H1 (cell line): ENCODE data around the gene OR8A1. TPM values are rescaled to one million over a fixed set of nuclear protein-coding genes. Genes with fewer than 3 reads are reported as not detected.

Source experiments
- CTCF ChIA-PET: fragments of 300-600 bp; sonication (Branson Sonifier 250); formaldehyde crosslinking; loops from one replicate; lab custom pipeline; 2021; ENCODE audit not compliant: partially characterized antibody; lab: Charles Lee
- POLR2A ChIA-PET: fragments of 300-600 bp; sonication (Branson Sonifier 250); formaldehyde crosslinking; loops from one replicate; lab custom pipeline; 2021; ENCODE audit warnings: inconsistent platforms; ENCODE audit not compliant: partially characterized antibody; lab: Charles Lee
- DNase-seq, 2 experiments: peaks; one replicate each; pipeline versions ENCODE4 v3.0.0 to v3.0.0-alpha.2; 2010 to 2022; ENCODE audit warnings: low spot score in 2 of 2, low read depth in 1 of 2, mixed read lengths in 1 of 2
- FAIRE-seq: peaks from 2 replicates; lab custom pipeline; 2011; peaks lifted over from hg19 to GRCh38; lab: Jason Lieb, UNC
- H2AFZ ChIP-seq: 2 replicates; pipeline ENCODE4 v1.8.1; 2012; ENCODE audit warnings: low read length, inconsistent platforms
- H2AK5ac ChIP-seq: 2 replicates; pipeline ENCODE4 v1.6.1; 2013; ENCODE audit warnings: low read depth, low read length
- H2BK120ac ChIP-seq: replicated peaks from 2 replicates; pipeline ENCODE3; 2013; ENCODE audit warnings: low read depth, low read length, inconsistent platforms
- H2BK12ac ChIP-seq: 2 replicates; pipeline ENCODE4 v1.6.1; 2013; ENCODE audit warnings: low read depth, low read length
- H2BK15ac ChIP-seq: 2 replicates; pipeline ENCODE4 v1.6.1; 2013; ENCODE audit warnings: low read length
- H2BK20ac ChIP-seq: 2 replicates; pipeline ENCODE4 v1.6.1; 2013; ENCODE audit warnings: low read length
- H2BK5ac ChIP-seq: 2 replicates; pipeline ENCODE4 v1.6.1; 2013; ENCODE audit warnings: low read depth, low read length
- H3K14ac ChIP-seq: 2 replicates; pipeline ENCODE4 v1.6.1; 2013; ENCODE audit warnings: inconsistent platforms; ENCODE audit not compliant: insufficient read length
- H3K18ac ChIP-seq: 2 replicates; pipeline ENCODE4 v1.6.1; 2013; ENCODE audit warnings: low read length; ENCODE audit errors: extremely low read depth
- H3K23ac ChIP-seq: 2 replicates; pipeline ENCODE4 v1.6.1; 2013; ENCODE audit warnings: inconsistent platforms; ENCODE audit not compliant: insufficient read length
- H3K23me2 ChIP-seq: 2 replicates; pipeline ENCODE4 v1.6.1; 2013; ENCODE audit warnings: low read depth, low read length
- H3K27ac ChIP-seq: 2 replicates; pipeline ENCODE4 v1.6.1; 2011; ENCODE audit warnings: low read depth, low read length, inconsistent platforms
- H3K27me3 ChIP-seq, 4 experiments: replicated peaks in 1 of 4; 1 replicate in 1 of 4; 2 replicates in 3 of 4; pipeline versions ENCODE4 v1.6.1 to v1.8.1; 2011 to 2013; ENCODE audit warnings: low read length in 3 of 4, mild to moderate bottlenecking in 3 of 4, inconsistent platforms in 2 of 4, mixed read lengths in 2 of 4, moderate library complexity in 1 of 4; ENCODE audit not compliant: control insufficient read depth in 3 of 4, insufficient read depth in 3 of 4; ENCODE audit errors: extremely low read depth in 1 of 4
- H3K36me3 ChIP-seq, 4 experiments: 2 replicates each; pipeline versions ENCODE4 v1.6.1 to v1.8.1; 2011 to 2013; ENCODE audit warnings: mild to moderate bottlenecking in 4 of 4, low read length in 3 of 4, moderate library complexity in 2 of 4, control low read depth in 1 of 4, inconsistent platforms in 1 of 4; ENCODE audit not compliant: insufficient read depth in 4 of 4, control insufficient read depth in 2 of 4
- H3K4ac ChIP-seq: replicated peaks from 2 replicates; pipeline ENCODE3; 2013; ENCODE audit warnings: low read length, low read depth, mixed read lengths, inconsistent platforms; ENCODE audit not compliant: insufficient read length
- H3K4me1 ChIP-seq, 4 experiments: replicated peaks in 1 of 4; 1 replicate in 1 of 4; 2 replicates in 3 of 4; pipeline versions ENCODE4 v1.6.1 to v1.8.1; 2011 to 2013; ENCODE audit warnings: low read length in 3 of 4, inconsistent platforms in 2 of 4, mixed read lengths in 1 of 4; ENCODE audit not compliant: insufficient read depth in 4 of 4, control insufficient read depth in 3 of 4
- H3K4me2 ChIP-seq, 2 experiments: 2 replicates each; pipeline versions ENCODE4 v1.6.1 to v1.8.1; 2011 to 2013; ENCODE audit warnings: low read depth in 2 of 2, low read length in 2 of 2, control low read depth in 1 of 2, inconsistent platforms in 1 of 2, mild to moderate bottlenecking in 1 of 2; ENCODE audit not compliant: insufficient read depth in 1 of 2
- H3K4me3 ChIP-seq, 4 experiments: fragments of 200-600, 300-600 bp in 1 of 4; sonication (generic), shearing (Covaris generic), sonication (Bioruptor Twin) in 1 of 4; 2 replicates each; pipeline versions ENCODE4 v1.5.1 to v1.8.1; 2011 to 2016; ENCODE audit warnings: low read length in 4 of 4, low read depth in 3 of 4, control low read depth in 2 of 4, inconsistent platforms in 2 of 4, mild to moderate bottlenecking in 2 of 4, mixed read lengths in 1 of 4, moderate library complexity in 1 of 4; ENCODE audit not compliant: insufficient read depth in 2 of 4; ENCODE audit errors: extremely low read depth in 1 of 4
- H3K56ac ChIP-seq: replicated peaks from 2 replicates; pipeline ENCODE3; 2013; ENCODE audit warnings: low read depth, mild to moderate bottlenecking, mixed read lengths, low read length, inconsistent platforms; ENCODE audit not compliant: insufficient read length
- H3K79me1 ChIP-seq: 2 replicates; pipeline ENCODE4 v1.6.1; 2013; ENCODE audit warnings: low read depth, low read length, control low read depth
- H3K79me2 ChIP-seq, 2 experiments: 2 replicates each; pipeline versions ENCODE4 v1.6.1 to v1.8.1; 2012 to 2013; ENCODE audit warnings: low read length in 2 of 2, mild to moderate bottlenecking in 2 of 2, inconsistent platforms in 1 of 2; ENCODE audit not compliant: insufficient read depth in 2 of 2, control insufficient read depth in 1 of 2
- H3K9ac ChIP-seq, 4 experiments: replicated peaks in 1 of 4; 1 replicate in 1 of 4; 2 replicates in 3 of 4; pipeline versions ENCODE4 v1.6.1 to v1.8.1; 2011 to 2013; ENCODE audit warnings: low read depth in 3 of 4, low read length in 3 of 4, control low read depth in 2 of 4, mild to moderate bottlenecking in 2 of 4, moderate library complexity in 2 of 4, inconsistent platforms in 1 of 4; ENCODE audit errors: extremely low read depth in 1 of 4
- H3K9me3 ChIP-seq, 2 experiments: 2 replicates each; pipeline versions ENCODE4 v1.6.1 to v1.8.1; 2012 to 2013; ENCODE audit warnings: mild to moderate bottlenecking in 2 of 2, moderate library complexity in 2 of 2, control low read depth in 1 of 2, inconsistent platforms in 1 of 2, low read depth in 1 of 2, low read length in 1 of 2, mixed read lengths in 1 of 2; ENCODE audit not compliant: insufficient read depth in 2 of 2
- H4K20me1 ChIP-seq, 2 experiments: replicated peaks in 1 of 2; 2 replicates each; pipeline versions ENCODE3 to v1.8.1; 2011 to 2013; ENCODE audit warnings: inconsistent platforms in 2 of 2, low read length in 2 of 2, mild to moderate bottlenecking in 1 of 2; ENCODE audit not compliant: insufficient read depth in 2 of 2, control insufficient read depth in 1 of 2
- H4K5ac ChIP-seq: 2 replicates; pipeline ENCODE4 v1.6.1; 2013; ENCODE audit warnings: low read length, low read depth, mixed read lengths, inconsistent platforms; ENCODE audit not compliant: insufficient read length
- H4K8ac ChIP-seq: 2 replicates; pipeline ENCODE4 v1.8.0; 2013; ENCODE audit warnings: mild to moderate bottlenecking, moderate library complexity, low read length, inconsistent platforms; ENCODE audit not compliant: insufficient read depth; ENCODE audit errors: extremely low read depth
- H4K91ac ChIP-seq: replicated peaks from 2 replicates; pipeline ENCODE3; 2013; ENCODE audit warnings: low read length, mixed read lengths, inconsistent platforms; ENCODE audit not compliant: insufficient read length
- ASH2L ChIP-seq: fragments of 200-600, 300-600 bp; sonication (generic); IDR thresholded peaks from one replicate; pipeline ENCODE4 v1.7.1; 2017; ENCODE audit warnings: low read length
- ATF2 ChIP-seq: IDR thresholded peaks from 2 replicates; pipeline ENCODE4 v1.6.1; 2012; ENCODE audit warnings: low read length, inconsistent platforms
- CHD2 ChIP-seq: IDR thresholded peaks from 2 replicates; pipeline ENCODE4 v1.6.1; 2012; ENCODE audit warnings: low read length, improper control_type of control experiment
- KDM5A ChIP-seq: fragments of 200-600 bp; IDR thresholded peaks from 2 replicates; pipeline ENCODE4 v1.7.1; 2012; ENCODE audit warnings: mild to moderate bottlenecking, low read length, inconsistent platforms, mixed read lengths
- NRF1 ChIP-seq: IDR thresholded peaks from 2 replicates; pipeline ENCODE4 v1.6.1; 2011; ENCODE audit warnings: mild to moderate bottlenecking, low read depth, low read length, improper control_type of control experiment
- PHF8 ChIP-seq: fragments of 200-600 bp; sonication (generic); conservative IDR thresholded peaks from 2 replicates; pipeline ENCODE4 v1.7.1; 2012; ENCODE audit warnings: low read depth, mild to moderate bottlenecking, inconsistent platforms, low read length, moderate library complexity
- SIRT6 ChIP-seq: IDR thresholded peaks from one replicate; pipeline ENCODE4 v1.7.1; 2012; ENCODE audit warnings: low read length, inconsistent platforms
- SIX5 ChIP-seq: IDR thresholded peaks from 2 replicates; pipeline ENCODE4 v1.6.1; 2011; ENCODE audit warnings: mild to moderate bottlenecking, low read depth, low read length
- TCF12 ChIP-seq: IDR thresholded peaks from 2 replicates; pipeline ENCODE4 v1.6.1; 2011; ENCODE audit warnings: low read depth, mild to moderate bottlenecking, low read length
- WGBS, 2 experiments: shearing (Covaris generic) in 1 of 2; methylation state at CpG; one replicate each; pipeline versions ENCODE4 v1.1.6 to v1.1.7; 2013 to 2015; ENCODE audit warnings: low lambda C conversion rate in 2 of 2, mixed read lengths in 2 of 2, inconsistent platforms in 1 of 2, low coverage in 1 of 2, missing lambda C conversion rate in 1 of 2; ENCODE audit not compliant: insufficient replicate concordance in 2 of 2, insufficient coverage in 1 of 2, insufficient read length in 1 of 2; ENCODE audit errors: extremely low coverage in 1 of 2, missing lambda C conversion rate in 1 of 2; 5-methylcytosine and 5-hydroxymethylcytosine counted together
- polyA plus RNA-seq, 7 experiments: library from polyadenylated mRNA; depleted of rRNA in 3 of 7; stranded (reverse) in 5 of 7; unstranded in 2 of 7; fragments of >200 nt in 5 of 7; fragments of 200-250 nt in 2 of 7; gene quantifications; 1 replicate in 5 of 7; 2 replicates in 1 of 7; 4 replicates in 1 of 7; pipeline versions ENCODE4 v1.2.1 to v1.2.3, GENCODE V29; 2011 to 2013; ENCODE audit warnings: missing spikeins in 2 of 7, mixed read lengths in 2 of 7
- total RNA-seq: library from RNA; stranded (reverse); fragmentation: NEBNext Ultra II Directional; extraction: Animal tissue kit (Norgen Biotek cat#: 25700); gene quantifications from 2 replicates; pipeline ENCODE4 v1.2.1, GENCODE V29; 2021

OR8A1 gene
- total and polyA plus RNA-seq, 2 of the 8 experiments (the other 6 are each of a cell fraction or from before 2014, with no cell fraction given): not detected

DNA sequence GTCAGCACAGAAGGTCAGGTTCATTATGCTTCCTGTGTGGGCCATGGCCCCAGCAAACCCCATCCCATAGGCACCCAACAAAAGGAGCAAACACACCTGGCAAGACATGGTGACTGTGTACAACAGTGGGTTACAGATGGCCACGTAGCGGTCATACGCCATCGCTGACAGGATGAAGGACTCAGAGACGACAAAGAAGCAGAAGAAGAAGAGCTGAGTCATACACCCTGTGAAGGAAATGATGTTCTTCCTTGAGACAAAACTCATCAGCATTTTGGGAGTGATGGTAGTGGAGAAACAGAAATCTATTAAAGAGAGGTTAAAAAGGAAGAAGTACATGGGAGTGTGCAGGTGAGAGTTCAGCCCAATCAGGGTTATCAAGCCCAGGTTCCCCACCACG is 26.7 kb upstream of the OR8A1 start:
- Histone ChIP-seq H3K79me1 (no peaks in the 10 kb centered on the region), H3K23me2 (no peaks in the 10 kb centered on the region), H2BK12ac (no peak overlapping the region), H2BK20ac (no peak overlapping the region), H3K27ac (no peak overlapping the region), H2AFZ (no peak overlapping the region), H3K4ac (no peak overlapping the region), H2AK5ac (no peak overlapping the region), H4K20me1 (no peaks in the 10 kb centered on the region), H4K91ac (no peak overlapping the region), H4K5ac (no peak overlapping the region), H2BK15ac (no peak overlapping the region), H3K14ac (no peak overlapping the region), H3K18ac (no peak overlapping the region), H3K27me3 (no peaks in the 10 kb centered on the region), H3K36me3 (no peaks in the 10 kb centered on the region), H3K23ac (no peak overlapping the region), H2BK5ac (no peak overlapping the region), H3K9me3 (no peaks in the 10 kb centered on the region), H3K4me2 (no peak overlapping the region), H3K4me3 (no peak overlapping the region), H3K4me1 (no peaks in the 10 kb centered on the region), H2BK120ac (no peak overlapping the region), H3K9ac (no peak overlapping the region), H3K79me2 (no peaks in the 10 kb centered on the region), H4K8ac (no peak overlapping the region), H3K56ac (no peak overlapping the region)
- FAIRE-seq (no peak), DNase-seq (no peak)
- 96% methylated on average over 6 of the region's 6 CpGs; no CpG with 5 or more reads in 1 of the 2 experiments for WGBS, 2 experiments
- ChIA-PET CTCF (interaction anchor here (1.5 to 1.7 kb wide), 2 partner anchors 43 to 142 kb away, joined by 3 to 4 read pairs; no protein-coding TSS in a partner anchor), POLR2A (no interaction called here)
- no peak for TF ChIP-seq TCF12
- TF ChIP-seq PHF8: no peak
- no peak for TF ChIP-seq KDM5A
- no peak for TF ChIP-seq ATF2
- TF ChIP-seq SIRT6: no peak
- no peak for TF ChIP-seq SIX5
- no peak for TF ChIP-seq CHD2
- TF ChIP-seq NRF1: no peak
- TF ChIP-seq ASH2L: no peak
